Effector CD4-positive, alpha-beta T cell (primary cell): Measurements from ENCODE around the gene PMVK.
A peak's percentile ranks its signal among the peaks of the same experiment; 100 is the strongest.

ENCODE experiments used
- DNase-seq: peaks from one replicate; pipeline ENCODE4 v3.0.0-alpha.2; 2020

Gene PMVK

GRCh38 chr1:154966111-154966510, 29.6 kb upstream of the PMVK start:
- no peak for DNase-seq

- DNase-seq, result no peak
Observed at GRCh38 chr1:154964359-154964758, 27.8 kb upstream of the PMVK start.

- DNase-seq, result no peak
Observed at GRCh38 chr1:154963643-154964042, 27.1 kb upstream of the PMVK start.

GRCh38 chr1:154962795-154963330, 26.3 kb upstream of the PMVK start:
- DNase-seq, result no peak

- no peak for DNase-seq
Observed at GRCh38 chr1:154962156-154962749, 25.7 kb upstream of the PMVK start.

- DNase-seq, result peak; percentile 75
Observed at GRCh38 chr1:154961207-154962155, 25.0 kb upstream of the PMVK start, which contains the start of gene PYGO2. PYGO2 (minus strand) TSS chr1:154961782; CDS start chr1:154961576, 206 bp downstream.

- no peak for DNase-seq
Observed at GRCh38 chr1:154960446-154961136, 24.1 kb upstream of the PMVK start.

GRCh38 chr1:154959426-154959780, 22.9 kb upstream of the PMVK start:
- DNase-seq, result no peak

- no peak for DNase-seq
Observed at GRCh38 chr1:154958681-154959425, 22.3 kb upstream of the PMVK start.

- no peak for DNase-seq
Observed at GRCh38 chr1:154958036-154958435, 21.5 kb upstream of the PMVK start.

GRCh38 chr1:154957091-154957657, 20.7 kb upstream of the PMVK start:
- DNase-seq, result no peak

GRCh38 chr1:154956544-154956941, 20.0 kb upstream of the PMVK start:
- DNase-seq, result no peak

GRCh38 chr1:154955718-154956543, 19.4 kb upstream of the PMVK start, which contains the start of gene PBXIP1:
PBXIP1 (minus strand) TSS chr1:154956099; CDS start chr1:154953721, 2,378 bp downstream.
- DNase-seq, result peak; percentile 76

- peak; percentile 96 for DNase-seq
Observed at GRCh38 chr1:154955039-154955717, 18.7 kb upstream of the PMVK start.

- no peak for DNase-seq
Observed at GRCh38 chr1:154954541-154954940, 18.0 kb upstream of the PMVK start.

- no peak for DNase-seq
Observed at GRCh38 chr1:154953611-154954038, 17.1 kb upstream of the PMVK start.

GRCh38 chr1:154952664-154953063, 16.1 kb upstream of the PMVK start:
- no peak for DNase-seq

GRCh38 chr1:154951901-154952657, 15.6 kb upstream of the PMVK start:
- peak; percentile 69 for DNase-seq

- DNase-seq, result no peak
Observed at GRCh38 chr1:154948079-154948478, 11.6 kb upstream of the PMVK start.
